HG02885 (cell line): ENCODE data around the gene PWP2.
"Not testable (repeated sequence)": the region's sequence is repeated elsewhere in the genome, so short reads cannot be mapped to it uniquely, and the experiment has no call there.

Experiments used
- ATAC-seq: cut with Tn5 transposase; IDR thresholded peaks from one replicate; pipeline ENCODE4 v1.9.1; 2021; ENCODE audit warnings: mild to moderate bottlenecking; ENCODE audit not compliant: unreplicated experiment, poor library complexity

The PWP2 gene

DNA sequence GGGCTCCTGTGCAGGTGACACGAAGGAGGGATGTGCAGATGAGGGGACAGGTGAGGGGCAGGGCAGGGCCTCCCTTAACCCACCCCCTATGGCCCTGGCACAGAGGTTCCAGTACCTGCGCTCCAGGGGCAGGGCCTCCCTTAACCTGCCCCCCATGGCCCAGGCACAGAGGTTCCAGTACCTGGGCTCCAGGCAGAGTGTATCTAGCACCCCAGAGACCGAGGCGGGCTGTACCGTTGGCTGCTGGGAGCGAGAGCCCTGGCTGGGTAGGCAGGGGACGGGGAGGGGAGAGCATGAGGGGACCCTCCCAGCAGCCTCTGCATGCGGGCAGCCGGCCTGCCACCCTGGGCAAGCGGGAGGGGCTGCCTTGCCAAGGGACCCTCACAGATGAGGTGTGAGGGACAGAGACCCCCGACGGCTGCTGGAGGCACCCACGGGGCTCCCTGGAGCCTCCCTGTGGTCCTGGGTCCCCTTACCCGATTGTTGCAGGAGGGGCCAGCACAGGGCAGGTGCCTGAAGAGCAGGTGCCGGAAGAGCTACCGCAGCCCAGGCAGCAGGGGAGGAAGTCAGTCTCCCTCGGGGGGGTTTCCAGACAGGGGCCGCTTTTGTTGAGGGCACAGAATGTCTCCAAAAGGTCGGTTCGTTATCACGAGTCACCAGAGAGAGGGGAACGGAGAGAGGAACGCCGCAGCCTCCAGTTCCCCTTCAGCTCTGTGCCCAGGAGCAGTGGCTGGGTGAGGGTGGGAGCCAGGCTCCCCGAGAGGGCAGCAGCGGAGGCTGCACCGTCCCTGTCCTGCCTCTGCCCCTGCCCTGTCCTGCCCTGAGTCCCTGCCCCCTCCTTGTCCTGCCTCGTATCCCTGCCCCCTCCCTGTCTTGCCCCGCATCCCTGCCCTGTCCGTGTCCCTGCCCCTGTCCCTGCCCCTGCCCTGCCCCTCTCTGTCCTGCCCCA lies 52.4 kb downstream of the PWP2 start:
- ATAC-seq, result not testable (repeated sequence)

DNA sequence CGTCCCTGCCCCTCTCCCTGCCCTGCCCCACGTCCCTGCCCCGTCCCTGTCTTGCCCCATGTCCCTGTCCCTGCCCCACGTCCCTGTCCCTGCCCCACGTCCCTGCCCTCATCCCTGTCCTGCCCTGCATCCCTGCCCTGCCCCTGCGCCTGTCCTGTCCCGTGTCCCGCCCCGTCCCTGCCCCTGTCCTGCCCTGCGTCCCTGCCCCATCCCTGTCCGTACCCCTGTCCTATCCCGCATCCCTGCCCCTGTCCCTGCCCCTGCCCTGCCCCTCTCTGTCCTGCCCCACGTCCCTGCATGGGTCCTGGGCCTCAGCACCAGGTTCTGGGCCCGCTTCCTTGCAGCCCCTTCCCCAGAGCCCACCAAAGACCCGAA lies 53.1 kb downstream of the PWP2 start:
- ATAC-seq, result not testable (repeated sequence)

DNA sequence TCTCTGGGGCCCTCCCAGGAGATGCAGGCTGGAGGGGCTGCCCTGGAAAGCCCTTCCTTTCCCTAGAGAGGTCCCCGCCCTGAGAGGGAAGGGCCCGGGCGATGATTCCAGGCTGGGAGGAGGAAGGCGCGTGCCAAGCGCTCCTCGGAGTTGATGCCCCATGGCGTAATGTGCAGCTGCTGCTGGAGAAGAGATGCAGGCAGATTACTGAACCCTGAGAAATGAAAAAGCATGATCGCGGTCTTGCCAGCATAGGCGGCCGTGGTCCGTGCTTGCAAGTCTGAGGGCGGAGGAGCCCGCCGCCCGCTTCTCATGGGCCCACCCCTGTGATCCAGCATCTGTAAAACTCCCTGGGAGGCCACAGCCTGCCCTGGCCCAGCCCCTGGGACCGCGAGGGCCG lies 53.6 kb downstream of the PWP2 start:
- not testable (repeated sequence) for ATAC-seq

DNA sequence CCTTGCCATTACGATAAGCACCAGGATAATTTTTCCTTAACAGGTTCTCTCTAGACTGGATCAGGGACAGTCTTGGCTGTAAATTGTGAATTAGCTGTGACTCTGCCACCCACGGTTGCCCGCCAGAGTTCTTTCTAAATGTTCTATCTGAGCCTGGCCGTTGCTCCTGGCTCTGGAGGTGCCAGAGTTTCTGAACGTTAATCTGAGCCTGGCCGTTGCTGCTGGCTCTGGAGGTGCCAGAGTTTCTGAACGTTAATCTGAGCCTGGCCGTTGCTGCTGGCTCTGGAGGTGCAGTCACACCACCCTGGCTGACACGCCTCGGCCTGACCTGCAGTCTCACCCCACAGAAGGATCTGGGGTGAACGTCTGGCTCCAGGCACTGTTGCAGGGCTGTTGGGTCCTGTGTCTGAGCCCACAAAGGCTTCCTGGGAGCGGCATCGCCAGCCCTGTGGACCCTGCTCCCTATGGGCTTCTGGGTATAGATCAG lies 56.0 kb downstream of the PWP2 start:
- ATAC-seq, result not testable (repeated sequence)

DNA sequence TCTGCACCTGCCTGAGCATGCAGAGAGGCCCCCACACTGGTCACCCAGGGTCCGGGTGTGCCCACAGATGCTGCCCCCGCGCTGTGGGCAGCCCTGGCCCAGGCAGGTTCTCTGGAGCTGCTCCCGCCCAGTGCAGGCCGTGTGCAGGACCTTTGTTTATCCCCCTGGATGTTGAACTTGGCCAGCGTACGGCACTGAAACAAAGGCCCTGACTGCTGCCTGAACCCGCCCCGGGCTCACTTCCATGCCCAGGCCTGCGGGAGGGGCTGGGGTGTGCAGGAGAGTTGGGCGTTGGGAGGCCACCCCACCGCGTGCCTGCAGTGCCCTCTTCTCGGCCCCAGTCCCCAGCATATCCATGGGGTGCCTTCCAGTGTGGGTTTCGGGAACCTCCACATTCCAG lies 58.7 kb downstream of the PWP2 start:
- not testable (repeated sequence) for ATAC-seq

DNA sequence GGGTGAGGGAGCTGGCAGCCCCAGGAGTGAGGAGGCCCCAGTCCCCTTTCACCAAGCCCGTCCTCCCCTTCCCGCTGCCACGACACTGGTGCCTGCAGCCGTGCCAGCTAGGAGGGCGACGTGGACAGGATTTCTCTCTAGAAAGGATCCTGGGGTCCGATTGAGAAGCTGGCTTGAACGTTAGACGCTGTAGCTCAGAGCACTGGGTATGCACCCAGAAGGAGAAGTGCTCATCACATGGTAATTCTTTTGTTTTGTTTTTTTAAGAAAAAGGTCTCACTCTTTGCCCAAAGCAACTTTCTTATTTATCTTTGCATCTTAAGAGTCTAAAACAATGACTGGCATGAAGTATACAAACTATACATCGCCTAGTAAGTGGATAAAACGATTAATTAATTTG lies 60.3 kb downstream of the PWP2 start:
- ATAC-seq, result not testable (repeated sequence)

DNA sequence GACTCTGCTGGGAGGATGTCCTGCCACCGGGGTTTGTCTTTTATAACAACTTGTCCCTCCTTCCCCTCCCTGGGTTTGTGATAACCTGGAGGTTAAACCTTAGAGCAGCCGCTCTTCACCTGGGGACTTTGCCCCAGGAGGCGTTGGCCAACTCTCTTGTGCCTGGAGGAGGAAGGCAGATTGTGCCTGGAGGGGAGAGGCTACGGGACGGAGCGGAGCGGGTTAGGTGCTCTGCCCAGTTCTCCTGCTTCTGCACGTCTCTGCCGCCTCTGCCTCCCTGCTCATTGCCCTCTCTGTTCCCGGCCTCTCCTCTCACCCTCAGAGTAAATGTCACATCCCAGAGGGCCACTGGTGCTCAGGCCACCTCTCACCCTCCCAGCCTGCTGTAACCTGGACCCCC lies 63.1 kb downstream of the PWP2 start:
- not testable (repeated sequence) for ATAC-seq

DNA sequence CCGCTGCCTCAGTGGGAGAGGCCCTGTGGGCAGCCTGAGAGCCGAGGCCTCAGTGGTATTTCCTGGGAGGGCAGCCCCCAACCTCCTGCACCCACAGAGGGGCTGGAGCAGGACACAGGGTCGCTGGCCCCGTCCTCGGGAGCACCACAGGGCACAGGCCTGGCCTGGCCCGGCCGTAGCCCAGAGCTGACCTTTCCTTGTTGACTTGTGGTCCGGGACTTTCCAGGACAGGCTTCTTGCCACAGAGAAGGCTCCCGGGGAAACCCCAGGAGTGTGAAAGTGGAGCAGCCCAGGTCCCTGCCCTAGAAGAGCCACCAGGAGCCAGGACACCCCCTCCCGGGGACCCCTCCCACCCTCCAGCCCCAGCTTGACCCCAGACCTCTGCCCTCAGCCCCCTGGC lies 63.7 kb downstream of the PWP2 start:
- not testable (repeated sequence) for ATAC-seq

DNA sequence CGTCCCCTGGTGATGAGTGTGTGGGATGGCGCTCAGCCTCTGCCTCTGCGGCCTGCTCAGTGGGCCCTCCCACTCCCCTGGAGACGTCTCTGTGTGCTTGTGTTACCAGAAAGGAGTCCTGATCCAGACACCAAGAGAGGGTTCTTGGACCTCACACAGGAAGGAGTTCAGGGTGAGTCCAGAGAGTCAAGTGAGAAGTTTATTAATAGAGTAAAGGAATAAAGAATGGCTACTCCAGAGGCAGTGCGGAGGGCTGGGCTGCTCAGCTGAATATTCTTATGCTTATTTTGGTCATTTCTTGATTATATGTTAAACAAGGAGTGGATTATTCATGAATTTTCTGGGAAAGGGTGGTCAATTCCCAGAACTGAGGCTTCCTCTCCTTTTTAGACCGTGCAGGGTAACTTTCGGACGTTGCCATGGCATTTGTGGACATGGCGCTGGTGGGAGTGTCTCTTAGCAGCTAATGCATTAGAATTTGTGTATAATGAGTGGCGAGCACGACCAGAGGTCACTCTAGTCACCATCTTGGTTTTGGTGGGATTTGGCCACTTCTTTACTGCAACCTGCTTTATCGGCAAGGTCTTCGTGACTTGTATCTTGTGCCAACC lies 64.9 kb downstream of the PWP2 start:
- ATAC-seq, result not testable (repeated sequence)

DNA sequence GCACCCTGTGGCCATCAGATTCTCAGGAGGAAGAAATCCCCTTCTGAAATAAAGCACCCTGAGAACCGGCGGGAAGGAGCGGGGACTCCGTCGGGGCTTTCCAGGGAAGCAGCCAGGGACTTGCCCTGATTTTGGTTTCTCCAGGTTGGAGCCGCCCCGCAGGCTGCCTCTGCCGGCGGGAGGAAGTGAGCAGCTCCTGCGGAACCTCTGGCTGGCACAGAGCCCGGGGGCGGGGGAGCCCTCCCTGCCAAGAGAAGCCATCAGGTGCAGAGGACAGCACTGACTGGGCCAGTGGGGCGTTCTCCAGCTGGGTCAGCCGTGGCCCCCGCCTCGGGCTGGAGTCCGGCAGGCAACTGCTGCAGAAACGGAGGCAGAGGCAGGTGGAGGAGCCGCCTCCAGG lies 65.5 kb downstream of the PWP2 start:
- not testable (repeated sequence) for ATAC-seq

DNA sequence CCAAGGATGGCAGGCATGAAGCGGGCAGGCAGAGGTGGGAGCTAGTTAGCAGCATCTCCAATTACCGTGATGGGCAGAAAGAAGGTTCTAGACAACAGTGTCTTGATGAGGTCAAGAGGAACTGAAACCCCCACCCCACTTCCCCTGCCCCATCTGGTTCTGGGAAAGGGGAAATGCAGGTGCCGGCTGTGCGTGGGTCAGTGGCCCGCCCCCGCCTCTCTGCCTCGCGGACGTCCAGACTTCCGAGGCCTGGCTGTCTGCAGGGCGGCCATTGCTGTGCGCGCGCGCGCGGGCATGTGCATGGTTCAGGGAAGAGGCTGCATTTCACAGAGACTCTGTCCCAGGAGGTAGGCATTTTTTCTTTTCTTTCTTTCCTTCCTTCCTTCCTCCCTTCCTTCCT lies 68.0 kb downstream of the PWP2 start:
- peak; percentile 54 for ATAC-seq

DNA sequence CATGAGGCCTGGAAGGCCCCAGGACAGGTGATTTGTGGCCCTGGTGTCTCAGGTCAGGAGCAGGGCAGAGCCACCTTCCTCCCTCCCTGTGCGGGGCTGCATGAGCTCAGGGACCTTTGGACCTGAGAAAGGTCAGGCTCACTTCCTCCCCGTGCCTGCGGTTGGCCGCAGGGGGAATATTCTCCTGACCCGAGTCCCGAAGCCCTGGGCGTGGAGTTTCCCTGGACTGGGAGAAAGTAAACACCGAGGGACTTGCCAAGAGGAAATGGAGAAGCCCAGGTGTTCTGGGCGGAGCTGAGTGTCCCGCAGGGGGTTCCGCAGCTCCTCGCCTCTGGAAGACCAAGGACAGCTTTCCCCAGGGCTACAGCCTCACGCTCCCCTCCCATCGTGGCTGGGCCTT lies 68.9 kb downstream of the PWP2 start:
- ATAC-seq, result not testable (repeated sequence)
